GM18498 (cell line): ENCODE results near the gene MYO3A.
"Not testable (repeated sequence)": the region's sequence is repeated elsewhere in the genome, so short reads cannot be mapped to it uniquely, and the experiment has no call there.

Experiments used
- ATAC-seq: cut with Tn5 transposase; IDR thresholded peaks from one replicate; pipeline ENCODE4 v1.9.1; 2021; ENCODE audit warnings: mild to moderate bottlenecking, moderate library complexity; ENCODE audit not compliant: unreplicated experiment

Gene MYO3A

DNA sequence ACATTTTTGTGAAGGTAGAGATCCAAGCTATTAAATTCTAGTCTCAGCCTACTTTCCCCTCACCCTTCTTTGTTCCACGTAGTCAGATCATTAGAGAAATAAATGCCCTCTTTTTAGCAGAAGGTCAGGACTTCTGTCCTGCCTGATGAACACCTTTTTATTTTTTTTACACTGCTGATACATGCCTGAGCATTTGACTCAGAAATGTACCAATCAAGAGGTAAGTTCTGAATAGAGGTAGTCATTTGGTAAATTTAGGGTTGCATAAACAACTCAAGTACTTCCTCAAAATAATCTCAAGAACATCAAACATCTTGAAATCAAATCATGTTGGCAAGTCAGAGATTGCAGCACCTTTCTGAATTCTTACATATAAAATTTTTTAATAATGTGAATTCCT is 133.7 kb downstream of the MYO3A start:
- ATAC-seq, result no peak

DNA sequence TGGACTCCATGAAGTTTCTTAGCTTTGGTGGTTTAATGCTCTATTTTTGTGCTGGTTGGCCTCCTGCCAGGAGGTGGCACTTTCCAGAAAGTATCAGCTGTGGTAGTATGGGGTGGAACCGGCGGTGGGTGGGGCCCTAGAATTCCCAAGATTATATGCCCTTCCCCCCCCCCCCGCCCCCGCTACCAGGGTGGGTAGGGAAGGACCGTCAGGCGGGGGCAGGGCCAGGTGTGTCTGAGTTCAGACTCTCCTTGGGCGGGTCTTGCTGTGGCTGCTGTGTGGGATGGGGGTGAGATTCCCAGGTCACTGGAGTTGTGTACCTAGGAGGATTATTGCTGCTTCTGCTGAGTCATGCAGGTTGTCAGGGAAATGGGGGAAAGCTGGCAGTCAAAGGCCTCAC is 146.9 kb downstream of the MYO3A start:
- not testable (repeated sequence) for ATAC-seq

DNA sequence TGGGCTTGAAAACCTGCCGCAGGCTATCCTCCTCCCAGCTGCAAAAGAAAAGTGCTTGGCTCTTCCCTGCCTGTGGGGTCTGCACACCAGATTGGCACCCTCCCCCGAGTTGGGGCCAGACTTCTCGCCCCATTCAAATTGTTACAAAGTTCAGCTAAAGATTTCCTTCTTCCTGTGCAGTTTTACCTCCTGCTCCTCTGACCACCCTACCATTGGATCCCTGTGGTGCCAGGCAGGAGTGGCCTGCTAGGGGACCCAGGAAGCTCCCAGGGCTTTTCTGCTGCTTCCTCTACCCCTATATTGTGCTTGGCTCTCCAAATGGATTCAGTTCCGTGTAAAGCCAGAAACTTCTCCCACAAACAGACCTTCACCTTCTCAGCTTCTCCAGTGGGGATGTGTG is 147.4 kb downstream of the MYO3A start:
- no peak for ATAC-seq

DNA sequence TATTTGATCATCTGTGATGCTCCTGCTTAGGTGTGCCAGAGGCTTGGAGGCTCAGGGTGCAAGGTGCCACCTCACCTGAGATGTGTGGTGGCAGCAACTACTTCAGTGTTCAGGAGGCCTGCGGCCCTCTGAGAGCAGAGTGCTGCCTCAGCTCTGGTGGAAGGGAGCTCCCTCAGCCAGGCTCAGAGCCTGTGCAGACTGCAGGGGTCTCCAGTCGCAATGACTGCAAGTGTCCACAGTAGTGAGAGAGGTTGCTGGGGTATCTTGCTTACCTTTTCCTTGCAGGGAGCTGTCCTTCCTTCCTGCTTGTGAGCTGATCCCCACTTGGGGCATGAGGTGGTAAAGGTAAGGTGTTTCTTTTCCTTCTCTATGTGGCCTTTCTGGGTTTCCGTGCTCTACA is 151.5 kb downstream of the MYO3A start:
- ATAC-seq, result no peak

DNA sequence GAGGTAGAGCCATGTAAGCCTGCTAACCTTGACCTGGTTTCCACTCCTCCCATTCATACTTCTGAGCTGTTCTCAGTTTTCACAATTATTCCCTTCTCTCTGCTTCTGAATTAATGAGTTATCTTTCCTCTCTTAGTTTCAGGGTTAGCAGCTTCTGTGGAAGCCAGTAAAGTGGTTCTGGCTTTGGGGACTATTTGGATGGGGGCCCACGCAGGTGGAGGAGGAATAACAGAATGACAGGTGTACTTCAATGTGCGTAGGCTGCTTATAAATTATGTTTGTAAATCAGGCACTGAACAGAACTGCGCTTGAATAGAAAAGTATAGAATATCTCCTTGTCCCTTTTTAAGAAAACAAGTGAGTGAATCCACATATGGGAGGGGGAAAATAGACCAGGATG is 153.6 kb downstream of the MYO3A start:
- ATAC-seq, result no peak

DNA sequence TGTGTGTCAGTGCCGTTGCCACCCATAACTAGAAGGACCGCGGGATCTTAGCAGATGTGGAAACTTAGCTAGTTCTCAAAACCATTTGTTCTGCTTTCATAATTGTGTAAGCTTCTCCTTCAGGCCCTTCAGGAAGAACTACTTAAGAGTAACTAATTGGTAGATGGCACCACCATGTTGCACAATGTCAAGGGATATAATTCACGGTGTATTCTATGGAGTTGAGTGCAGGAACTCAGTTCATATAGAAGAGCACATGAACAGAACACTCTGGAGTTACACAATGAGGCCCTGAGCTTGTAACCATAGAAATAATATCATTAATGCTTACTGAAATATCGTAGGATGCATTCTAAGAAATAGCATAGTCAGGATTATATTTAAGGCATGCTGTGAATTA is 156.0 kb downstream of the MYO3A start:
- no peak for ATAC-seq

DNA sequence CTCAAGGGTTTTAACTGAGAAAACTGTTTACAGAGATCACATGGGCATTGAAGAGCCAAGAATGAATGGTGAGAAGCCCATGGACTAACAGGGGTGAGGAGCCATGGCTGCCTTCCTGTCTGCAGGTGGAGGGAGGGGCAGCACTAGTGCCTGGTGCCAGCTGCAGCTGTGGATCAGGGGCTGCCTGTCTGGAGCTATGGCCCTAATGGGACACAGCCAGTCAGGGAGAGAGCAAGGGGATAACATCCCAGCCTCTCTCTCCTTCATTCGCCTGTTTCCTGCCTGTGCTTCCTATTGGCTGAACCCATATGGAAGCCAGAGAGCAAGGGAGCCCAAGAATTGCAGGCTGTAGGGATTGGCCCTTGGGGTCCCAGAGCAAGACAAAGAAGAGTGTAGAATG is 156.7 kb downstream of the MYO3A start:
- no peak for ATAC-seq

DNA sequence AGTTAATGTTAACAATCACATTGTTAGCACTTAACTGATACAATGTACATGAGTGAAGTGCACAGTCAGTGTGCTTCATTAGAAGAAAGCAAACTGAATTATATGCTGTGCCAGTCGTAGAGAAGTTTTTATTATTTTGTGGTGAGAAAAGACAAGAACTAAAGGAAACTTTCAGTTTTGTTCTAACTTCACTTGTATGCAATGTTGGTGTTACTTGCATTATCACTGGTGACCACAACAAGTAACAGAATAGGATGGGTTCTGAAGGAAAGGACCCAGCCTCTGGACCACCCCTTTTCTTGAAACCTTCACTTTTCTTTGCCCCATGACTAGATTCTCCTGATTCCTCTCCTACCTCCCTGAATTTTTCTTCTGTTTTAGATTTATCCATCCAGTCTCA is 159.2 kb downstream of the MYO3A start:
- ATAC-seq, result no peak

DNA sequence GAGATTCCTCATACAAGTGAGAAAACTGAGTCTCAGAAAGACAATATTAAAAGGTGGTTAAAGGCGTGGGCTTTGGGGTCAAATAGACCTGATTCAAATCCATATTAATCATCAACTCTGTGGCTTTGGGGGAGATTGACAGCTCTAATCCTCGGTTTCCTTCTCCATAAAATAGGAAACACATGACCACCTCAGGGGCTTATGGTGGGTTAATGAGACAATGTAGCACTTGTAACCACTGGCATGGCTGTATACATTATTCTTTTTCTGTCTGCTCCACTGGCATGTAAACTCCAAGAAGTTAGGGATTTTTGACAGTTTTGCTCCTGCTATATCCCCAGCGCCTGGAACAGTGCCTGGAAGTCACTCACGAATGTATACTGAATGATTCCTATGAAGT is 161.8 kb downstream of the MYO3A start:
- no peak for ATAC-seq

DNA sequence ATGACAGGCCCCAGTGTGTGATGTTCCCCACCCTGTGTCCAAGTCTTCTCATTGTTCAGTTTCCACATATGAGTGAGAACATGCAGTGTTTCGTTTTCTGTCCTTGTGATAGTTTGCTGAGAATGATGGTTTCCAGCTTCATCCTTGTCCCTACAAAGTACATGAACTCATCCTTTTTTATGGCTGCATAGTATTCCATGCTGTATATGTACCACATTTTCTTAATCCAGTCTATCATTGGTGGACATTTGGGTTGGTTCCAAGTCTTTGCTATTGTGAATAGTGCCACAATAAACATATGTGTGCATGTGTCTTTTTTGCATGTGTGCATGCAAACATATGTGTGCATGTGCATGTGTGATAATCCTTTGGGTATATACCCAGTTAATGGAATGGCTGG is 163.5 kb downstream of the MYO3A start:
- ATAC-seq, result not testable (repeated sequence)

DNA sequence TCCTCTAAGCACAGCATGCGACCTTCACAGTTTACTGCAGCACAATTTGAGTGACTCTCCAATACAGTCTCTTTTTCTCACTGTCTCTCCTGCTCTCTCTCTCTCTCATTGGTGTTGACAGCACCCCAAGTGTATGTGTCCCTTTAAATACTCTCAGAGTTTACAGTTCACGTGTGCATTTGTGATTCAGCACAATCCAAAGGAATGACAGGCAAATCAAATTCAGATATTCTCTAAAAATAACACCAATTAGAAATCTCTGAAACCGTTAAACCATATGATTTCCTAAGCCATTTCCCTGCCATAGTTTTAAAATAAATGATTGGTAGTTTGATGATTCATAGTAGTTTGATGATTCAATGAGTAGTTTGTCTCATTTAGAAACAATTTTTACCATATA is 178.5 kb downstream of the MYO3A start:
- ATAC-seq, result no peak

DNA sequence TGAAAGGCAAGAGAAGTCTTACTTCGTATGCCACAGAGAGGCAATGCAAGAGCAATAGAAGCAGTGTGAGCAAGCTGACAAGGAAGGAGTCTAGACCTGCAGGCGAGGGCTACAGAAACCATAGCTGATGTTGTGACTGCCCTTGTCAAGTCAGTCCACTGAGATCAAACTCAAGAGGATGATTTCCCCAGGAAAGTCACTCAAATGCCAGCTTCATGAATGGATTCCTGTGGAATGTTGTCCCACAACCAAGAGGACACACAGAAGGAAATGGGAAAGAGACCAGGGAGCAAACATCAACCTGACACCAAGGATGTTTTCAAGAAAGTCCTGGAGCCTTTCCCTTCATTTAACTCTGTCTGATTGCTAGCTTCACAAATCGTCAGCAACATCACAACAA is 204.6 kb downstream of the MYO3A start:
- ATAC-seq, result no peak

DNA sequence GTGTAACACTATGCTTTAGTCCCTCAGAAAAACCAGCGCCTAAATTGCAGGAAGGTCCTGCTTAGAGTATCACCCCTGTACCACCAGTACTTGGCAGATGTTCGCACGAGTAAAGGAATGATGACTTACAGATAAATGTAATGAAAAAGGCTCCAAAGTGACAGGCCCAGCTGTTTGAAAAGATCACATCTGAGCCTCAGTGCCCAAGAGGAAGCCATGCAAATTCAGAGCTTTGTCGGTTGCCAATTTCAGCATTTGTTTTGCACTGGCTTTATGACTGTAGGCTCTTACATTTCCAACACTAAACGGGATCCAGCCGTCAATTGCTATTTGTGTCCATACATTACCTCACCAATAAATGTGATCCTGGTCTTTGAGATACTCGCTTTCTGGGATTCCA is 222.0 kb downstream of the MYO3A start:
- no peak for ATAC-seq

DNA sequence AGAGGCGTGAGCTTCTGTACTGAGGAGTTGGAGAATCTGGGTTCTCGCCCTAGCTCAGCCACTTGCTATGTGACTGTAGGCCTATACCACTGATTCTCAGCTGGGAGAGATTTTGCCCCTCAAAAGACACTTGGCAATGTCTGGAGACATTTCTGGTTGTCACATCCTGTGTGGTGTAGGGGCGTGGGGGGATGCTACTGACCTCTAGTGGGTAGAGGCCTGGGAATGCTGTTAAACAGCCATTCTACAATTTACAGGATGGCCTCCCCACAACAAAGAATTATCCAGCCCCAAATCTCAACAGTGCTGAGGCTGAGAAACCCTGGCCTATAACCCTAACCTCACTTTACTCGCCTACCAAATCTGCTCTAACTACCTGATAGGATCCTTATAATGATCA is 223.7 kb downstream of the MYO3A start:
- ATAC-seq, result no peak

DNA sequence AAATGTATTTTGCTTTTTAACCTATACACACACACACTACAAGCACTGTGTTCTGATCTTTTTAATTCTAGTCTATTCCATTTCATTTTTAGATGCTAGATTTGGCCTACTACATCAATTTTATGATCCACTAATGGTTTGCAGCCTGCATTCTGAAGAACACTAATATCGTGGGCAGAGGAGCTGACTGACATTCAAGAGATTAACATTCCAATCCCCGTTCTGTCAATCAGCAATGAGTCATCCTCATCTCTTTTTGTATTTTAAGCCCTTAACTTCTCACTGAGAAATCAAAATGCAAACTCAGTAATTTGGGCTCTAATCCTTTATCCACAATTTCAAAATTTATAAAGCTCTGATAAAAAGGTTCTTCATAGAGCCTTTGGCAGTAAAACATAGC is 235.4 kb downstream of the MYO3A start:
- no peak for ATAC-seq

DNA sequence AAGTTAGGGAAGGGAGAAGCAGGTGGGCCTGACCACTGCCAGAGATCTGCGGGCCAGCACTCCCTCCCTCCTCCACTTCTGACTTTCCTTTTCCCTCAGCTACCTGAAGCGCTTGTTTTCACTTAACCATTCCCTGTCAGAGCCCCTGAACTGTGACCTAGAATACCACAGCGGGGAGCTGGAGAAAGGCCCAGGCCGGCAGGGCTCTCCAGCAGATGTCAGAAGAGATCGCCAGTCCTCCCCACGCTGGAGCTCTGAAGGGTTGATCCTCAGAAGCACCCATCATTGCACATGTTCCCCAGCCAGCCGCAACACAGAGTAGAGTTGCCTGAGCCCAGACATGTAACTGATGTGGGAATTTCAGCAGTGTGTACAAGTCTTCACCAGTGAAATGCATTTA is 238.1 kb downstream of the MYO3A start:
- ATAC-seq, result no peak

DNA sequence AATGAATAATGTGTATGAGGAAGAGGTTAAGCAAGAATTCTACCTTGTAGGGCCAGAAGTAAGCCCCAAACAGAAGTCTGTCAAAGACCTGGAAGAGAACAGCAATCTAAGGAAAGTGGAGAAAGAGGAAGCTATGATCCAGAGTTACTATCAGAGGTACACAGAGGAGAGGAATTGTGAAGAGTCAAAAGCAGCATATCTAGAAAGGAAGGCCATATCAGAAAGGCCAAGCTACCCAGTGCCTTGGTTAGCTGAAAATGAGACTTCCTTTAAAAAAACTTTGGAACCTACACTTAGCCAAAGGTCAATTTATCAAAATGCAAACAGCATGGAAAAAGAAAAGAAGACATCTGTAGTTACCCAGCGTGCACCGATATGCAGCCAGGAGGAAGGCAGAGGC is 239.8 kb downstream of the MYO3A start:
- no peak for ATAC-seq

DNA sequence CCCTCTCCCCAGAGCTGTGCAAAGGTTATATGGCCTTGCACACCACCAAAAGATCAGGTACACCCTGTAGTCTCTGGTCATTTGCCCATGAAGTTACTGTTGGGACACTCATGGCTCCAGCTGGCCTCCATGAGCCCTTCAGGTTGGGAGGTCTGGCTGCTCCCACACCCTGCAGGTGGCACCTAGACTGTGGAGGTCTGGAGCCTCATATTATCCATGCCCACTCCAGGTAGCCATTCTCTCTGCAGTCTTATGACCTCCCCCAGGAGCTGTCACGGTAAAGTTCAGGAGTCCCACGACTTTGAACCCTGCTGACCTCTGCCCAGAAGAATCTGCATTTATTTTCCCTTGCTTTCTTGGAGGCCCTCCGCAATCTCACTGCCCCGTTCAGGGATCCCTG is 243.3 kb downstream of the MYO3A start:
- no peak for ATAC-seq

DNA sequence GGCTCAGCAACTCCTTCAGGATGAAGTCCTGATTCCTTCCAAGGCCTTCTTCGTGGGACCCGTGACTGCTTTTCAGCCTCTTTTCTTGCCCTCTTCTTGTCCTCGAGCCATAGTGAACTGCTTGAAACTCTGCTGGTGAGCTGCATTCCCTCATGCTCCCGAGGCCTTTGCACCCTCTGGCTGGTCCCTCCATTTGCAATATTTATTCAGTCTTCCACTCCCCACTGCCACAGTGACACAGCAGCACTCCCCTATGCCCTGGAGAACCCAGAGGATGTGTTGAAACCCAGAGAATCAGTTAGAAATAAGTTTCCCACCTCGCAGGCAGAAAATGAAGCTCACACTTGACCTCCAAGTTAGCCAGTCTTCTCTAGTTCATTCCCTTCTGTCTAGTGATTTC is 260.2 kb downstream of the MYO3A start:
- ATAC-seq, result no peak

DNA sequence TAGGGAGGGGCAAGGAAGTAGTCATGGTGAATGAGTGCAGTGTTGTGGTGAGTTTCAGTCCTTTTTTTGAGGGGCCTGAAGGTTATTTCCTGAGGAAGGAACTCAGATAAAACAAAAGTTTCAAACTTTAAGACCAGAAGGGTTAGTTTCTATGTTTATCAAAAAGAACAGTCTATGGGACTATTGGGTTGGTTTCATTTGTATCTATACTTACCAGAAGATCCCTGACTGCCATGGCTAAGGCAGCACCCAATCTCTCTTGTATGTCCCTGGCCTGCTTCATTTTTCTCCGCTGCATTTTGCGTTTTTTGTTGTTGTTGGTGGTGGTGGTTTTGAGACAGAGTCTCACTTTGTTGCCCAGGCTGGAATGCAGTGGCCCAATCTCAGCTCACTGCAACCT is 263.2 kb downstream of the MYO3A start:
- no peak for ATAC-seq

DNA sequence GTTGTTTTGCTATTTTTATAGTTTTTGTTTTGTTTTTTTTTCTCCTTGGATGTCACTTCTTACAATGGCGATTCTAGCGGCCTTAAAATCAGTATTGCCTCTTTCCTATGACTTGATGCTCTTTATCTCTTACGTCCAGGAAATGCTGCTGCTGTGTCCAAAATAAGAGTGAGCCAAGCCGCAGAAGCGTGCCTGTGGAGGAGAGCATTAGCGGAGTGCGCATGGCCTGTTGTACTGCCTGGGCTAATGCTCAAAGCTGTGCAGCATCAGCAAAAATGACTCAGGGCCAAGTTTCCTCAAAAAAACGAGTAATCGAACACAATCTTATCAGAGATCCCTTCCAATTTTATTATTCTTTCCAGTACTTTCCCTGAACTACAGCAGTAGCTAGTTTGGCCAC is 264.1 kb downstream of the MYO3A start:
- no peak for ATAC-seq

DNA sequence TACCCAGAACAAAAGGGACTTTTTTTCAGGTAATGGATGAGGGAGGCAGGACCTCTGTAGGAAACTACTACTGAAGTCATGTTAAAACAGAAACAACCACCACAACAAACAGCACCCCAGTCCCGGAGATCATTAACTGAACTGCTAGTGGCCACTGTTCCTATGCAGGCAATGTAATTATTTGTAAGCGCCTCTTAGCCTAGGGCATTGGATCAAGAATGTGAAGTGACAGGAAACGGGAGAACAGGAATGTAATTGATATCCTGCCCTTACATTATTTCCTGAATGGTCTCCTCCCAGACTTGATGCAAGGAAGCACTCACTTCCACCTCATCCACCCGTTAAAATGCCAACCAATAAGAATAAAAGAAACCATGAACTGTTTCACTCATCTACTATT is 265.8 kb downstream of the MYO3A start:
- ATAC-seq, result no peak

DNA sequence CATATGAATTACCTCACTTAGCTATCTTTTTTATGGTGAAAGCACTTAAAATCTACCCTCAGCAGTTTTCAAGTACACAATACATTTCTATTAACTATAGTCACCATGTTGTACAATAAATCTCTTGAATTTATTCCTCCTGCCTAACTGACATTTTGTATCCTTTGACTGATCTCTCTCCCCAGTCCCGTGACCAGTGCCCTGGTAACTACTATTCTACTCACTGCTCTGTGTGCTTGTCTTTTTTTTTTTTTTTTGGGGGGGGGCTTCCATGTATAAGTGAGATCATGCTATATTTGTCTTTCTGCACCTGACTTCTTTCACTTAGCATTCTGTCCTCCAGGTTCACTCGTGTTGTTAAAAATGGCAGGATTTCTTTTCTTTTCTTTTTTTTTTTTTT is 271.2 kb downstream of the MYO3A start:
- no peak for ATAC-seq

DNA sequence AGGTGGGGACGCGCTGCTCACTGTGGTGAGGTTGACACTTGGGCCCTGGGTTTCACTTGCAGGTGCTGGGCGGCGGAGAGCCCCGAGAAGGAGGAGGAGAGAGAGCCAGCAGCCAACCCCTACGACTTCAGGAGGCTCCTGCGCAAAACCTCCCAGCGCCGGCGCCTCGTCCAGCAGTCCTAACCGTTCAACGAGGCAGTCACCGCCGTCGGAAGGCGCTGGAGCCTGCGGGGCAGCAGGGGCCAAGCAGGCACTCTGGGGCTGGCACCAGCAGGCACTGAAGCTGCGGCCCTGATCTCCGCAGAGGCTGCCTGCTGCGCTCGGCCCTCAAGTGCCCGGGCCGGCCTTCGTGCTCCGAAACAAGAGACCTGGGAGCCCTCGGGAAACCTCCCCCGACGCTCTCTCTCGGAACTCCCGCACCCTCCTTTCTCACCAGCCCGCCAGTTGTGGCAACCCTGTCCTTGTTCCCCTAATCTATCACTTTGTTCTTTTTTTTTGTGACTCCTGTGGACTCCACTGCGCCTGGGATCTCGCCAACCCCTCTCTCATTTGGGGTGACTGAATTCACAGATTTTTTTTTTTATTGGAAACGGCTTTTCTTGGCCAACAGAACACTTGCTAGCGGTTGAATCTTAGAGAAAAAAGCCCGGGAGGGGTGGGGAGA is 277.9 kb downstream of the MYO3A start:
- ATAC-seq, result no peak
